HG03521 (cell line): ENCODE results near the gene STRN3.

ENCODE experiments used
- ATAC-seq: cut with Tn5 transposase; IDR thresholded peaks from one replicate; pipeline ENCODE4 v1.9.1; 2021; ENCODE audit warnings: mild to moderate bottlenecking, moderate library complexity; ENCODE audit not compliant: unreplicated experiment

STRN3 gene

DNA sequence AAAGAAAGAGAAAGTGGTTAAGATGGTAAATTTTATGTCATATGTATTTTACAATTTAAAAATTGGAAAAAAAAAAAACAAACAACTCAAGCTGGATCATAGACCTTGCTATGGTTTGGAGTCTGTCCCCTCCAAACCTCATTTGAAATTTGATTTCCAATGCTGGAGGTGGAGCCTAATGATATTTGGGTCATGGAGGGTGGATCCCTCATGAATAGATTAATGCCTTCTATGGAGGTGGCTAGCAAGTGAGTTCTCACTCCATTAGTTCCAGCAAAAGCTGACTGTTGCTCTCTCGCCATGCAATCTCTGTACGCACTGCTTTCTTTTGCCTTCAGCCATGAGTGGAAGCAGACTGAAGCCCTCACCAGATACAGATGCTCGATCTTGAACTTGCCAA lies 22.9 kb downstream of the STRN3 start:
- no peak for ATAC-seq

DNA sequence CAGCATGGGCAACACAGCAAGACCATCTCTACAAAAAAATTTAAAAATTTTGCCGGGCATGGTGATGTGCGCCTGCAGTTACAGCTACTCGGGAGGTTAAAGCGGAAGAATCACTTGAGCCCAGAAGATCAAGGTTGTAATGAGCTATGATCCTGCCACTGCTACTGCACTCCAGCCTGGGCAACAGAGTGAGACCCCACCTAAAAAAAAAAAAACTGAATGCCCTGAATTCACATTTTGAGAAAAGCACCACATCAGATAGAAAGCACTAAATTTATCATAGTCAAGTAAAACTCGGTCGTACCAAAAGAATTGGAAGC lies 24.9 kb downstream of the STRN3 start:
- no peak for ATAC-seq

DNA sequence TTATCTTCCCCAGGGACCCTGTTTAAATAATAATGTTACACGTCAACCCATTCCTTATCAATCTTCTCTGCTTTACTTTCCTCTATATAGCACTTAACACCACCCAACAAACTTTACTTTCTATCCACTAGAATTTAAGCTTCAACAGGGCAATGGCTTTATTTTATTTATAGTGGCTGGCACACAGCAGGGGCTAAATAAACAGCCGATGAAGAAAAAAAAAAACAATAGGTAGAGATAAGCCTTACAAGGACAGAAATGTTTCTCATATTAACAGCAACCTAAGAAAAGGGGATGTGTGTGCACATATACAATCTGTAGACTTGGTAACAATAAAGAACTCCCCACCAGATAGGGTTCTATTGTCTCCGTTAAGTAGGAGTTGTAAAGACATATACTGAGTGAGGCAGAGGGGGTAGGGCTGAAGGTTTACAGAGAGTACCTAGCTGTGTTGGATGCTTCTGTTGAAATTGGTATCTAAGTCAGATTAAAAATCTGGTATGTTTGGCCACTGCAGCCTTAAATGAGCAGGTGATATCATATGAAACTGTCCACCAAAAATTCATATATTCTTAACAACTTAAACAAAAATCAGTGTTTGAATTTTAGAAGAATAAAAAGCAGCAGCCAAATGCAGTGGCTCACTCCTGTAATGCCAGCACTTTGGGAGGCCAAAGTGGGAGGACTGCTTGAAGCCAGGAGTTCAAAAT lies 25.4 kb downstream of the STRN3 start:
- no peak for ATAC-seq

DNA sequence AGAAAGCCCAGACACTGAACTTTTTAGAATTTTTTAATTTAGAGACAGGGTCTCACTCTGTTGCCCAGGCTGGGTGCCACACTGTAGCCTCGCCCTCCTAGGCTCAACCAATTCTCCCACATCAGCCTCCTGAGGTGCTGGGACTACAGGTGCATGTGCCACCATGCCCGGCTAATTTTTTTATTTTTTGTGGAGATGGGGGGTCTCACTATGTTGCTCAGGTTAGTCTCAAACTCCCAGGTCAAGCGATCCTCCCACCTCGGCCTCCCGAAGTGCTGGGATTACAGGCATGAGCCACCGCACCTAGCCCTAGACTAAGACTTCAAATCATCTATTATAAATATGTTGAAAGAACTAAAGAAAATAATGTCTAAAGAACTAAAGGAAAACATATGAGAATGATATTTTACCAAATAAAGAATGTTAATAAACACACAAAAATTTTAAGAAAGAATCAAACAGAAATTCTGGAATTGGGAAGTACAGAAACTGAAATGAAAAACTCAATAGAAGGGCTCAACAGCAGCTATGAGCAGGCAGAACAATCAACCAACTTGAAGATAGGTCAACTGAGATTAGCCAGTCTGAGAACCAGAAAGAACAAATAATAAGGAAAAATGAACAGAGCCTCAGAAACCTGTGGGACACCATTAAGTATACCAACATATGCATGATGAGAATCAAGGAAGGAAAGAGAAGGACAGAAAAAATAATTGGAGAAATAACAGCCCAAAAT lies 27.0 kb downstream of the STRN3 start:
- no peak for ATAC-seq

DNA sequence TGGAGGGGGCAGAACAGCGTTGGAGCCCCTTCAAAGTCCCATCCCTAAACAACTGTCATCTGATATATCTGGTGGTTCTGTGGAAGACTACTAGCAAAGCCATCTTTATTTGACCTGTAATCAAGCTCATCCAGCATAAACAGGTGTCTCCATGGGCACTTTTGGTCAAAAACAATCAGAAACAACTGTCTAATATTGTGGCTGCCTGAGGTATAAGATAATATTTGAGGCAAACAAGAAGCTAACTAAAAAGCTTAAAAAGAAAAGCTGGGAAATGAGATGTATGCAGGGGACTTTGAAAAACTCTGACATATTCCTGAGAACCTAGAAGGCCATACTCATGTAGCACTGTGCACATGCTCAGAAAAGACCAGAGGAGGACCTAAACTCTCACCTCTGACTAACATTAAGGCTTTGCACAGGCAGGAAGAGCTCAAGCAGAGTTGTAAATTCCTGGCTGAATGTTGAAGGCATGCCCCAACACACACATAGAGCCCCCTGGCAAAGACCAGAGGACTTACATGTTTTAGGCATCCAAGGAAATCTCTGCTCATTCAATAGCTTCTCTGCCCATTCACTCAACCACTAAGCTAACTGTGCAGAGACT lies 28.0 kb downstream of the STRN3 start:
- no peak for ATAC-seq

DNA sequence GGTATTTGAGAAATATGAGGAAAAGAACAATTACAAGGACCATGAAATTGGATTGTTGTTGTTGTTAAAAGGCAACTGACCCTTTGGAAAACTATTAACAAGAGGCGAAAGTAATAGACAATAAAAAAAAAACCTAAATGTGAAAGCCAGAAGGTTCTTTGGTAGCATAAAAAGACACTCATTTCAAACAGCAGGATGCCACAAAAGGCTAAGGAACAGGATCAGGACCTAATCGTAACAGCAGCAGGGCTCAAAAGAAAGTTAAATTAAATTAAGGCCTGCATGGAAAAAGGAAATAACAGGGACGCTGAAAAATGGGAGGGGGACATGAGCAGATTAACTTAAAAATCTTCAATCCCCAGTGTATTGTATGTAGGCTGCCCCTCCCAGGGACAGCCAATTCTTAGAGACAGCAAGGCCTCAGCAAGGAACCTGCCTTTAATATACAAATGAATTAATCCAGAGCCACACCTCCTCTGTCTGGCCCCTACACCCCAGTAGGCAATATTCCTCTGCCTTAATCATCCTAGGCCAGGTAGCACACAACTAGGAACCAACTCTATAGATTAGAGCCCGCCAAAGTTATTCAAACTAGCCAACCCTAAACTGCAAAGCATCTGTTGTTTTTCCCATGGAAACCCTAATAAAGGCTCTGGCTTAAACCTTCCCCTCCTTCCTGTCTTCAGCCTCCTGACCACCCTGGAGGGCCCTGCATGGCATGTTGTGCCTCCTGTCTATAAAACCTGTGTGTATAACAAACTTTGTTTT lies 29.1 kb downstream of the STRN3 start:
- ATAC-seq: no peak

DNA sequence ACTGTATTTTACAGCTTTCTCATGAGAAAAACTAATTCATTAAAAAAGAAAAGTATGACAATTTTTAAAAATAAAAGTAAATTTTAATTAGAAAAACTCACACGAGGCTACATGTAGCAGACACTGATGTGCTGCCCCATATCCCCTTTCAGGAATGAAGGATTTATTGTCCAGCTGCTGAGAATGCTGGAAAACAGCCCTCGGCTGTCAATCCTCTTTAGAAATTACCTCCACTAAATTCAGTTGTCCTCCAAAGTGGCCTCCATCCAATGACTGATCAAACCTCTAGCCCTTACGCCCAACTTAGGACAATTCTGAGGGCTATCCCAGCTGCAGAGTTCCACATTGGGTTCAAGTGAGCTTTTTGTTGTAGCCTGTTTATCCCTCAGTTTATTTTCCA lies 30.5 kb downstream of the STRN3 start:
- ATAC-seq: no peak

DNA sequence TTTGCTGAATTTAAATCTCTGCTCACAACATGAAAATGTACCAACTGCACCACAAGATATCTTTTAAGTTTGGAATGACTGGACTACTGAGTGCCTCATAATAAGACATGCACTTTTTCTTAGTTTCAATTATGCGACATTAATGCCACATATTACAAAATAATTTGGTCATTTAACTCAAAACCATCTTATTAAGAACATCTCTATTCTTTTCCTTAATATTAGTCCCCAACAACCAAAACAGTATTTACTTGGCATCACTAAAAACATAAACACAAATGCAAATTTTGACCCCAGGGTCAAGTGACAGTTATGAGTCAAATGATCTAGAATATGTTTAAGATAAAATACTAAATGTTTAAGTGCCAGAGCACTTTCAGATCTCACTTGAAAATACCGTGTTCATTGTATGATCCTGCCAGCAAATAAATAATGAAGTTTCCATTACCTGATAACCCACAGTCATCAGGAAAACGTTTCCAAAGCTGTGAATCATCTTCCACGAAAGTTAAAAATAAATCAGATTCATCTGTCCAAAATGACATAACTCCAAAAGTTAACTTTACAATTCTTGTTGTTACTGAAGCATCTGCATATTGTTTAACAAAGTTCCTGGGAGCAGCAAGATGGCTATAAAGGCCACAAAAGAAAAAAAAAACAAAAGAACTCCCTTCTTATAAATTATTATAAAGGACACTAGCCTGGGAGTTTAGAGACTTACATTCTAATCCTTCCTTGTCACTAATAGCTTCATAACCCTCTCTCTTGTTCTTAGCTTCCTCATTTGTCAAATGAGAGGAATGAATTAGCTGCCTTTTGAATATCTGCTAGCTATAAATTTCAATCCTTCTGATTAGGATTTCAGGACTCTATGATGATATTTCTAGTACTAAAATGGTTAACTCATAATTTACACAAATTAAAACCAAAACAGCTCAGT lies 31.2 kb downstream of the STRN3 start:
- ATAC-seq: no peak

DNA sequence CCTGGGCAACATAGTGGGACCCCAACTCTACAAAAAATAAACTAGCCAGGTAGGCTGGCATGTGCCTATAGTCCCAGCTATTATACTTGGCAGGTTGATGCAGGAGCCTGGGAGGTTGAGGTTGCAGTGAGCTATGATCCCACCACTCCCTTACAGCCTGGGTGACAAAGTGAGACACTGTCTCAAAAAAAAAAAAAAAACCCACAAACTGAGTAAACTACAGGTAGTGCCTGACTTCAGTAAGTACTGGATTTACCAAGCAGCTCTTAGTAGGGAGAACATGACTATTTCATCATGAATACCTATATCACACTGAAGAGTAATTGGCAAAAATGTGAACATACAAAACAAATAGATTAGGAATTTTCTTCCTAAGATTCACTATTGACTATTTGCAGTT lies 33.1 kb downstream of the STRN3 start:
- no peak for ATAC-seq

DNA sequence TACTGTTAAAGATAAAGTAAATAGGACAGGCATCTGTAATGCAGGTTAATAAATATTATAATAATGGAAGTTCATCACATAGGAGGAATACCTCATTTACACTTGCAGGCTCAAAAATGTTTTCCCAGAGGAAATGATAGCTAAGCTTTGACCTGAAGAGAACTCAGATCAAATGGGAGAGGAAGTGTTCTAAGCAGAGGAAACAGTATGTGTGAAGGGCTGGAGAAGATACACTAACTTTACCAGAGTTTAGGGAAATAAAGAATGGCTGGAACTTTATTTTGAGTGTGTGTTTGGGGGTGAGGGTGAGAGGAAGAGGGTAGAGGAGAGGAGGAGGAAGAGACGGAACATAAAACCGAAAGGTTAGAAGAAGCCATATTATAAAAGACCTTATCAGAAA lies 34.8 kb downstream of the STRN3 start:
- ATAC-seq: no peak

DNA sequence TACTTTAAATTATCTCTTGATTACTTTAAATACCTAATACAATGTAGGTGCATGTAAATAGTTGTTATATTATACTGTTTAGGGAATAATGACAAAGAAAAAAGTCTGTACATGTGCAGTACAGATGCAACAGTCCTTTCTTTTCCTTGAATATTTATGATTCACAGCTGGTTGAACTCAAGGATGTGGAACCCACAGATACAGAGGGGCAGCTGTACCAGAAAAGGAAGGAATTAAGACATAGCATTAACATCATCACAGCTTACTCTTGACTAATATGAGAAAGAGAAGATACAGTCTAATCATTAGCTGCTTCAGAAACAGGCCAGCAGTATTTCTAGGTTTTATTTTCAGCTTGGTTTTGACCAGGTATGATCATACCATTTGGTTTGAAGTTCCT lies 35.4 kb downstream of the STRN3 start:
- no peak for ATAC-seq

DNA sequence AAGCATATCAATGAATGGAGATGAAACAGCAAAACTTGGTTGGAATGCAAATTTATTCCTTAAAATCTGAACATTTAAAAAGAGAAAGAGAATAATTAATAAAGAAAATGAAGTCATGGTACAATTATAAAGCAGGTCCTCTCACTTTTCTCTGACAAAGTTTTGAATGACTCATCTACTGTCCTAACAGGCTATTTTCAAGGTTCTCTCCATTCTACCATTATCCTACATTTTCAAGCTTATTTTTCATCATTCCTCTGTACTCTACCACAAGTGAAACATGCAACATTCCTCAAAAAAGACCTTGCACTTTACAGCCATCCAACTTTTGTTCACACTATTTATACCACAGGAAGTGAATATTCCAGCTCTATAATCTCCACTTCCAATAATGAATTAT lies 37.7 kb downstream of the STRN3 start:
- ATAC-seq: no peak

DNA sequence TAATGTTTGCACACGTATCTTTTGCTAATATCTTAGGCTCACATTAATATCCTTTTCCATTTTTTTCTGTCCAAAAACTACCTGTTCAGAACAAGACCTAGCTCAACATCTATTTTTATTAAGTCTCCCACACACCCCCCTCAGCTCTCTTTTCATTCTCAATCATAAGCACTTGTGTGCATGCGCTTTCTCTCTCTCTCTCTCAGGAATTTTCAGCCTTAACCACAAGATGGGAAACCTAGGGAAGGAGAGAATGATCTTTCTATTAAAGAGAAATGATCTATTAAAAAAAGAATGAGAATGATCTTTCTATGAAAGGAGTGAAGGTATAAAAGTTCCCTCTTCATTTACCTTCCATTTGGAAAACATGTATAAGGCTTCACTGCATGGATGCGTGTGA lies 40.4 kb downstream of the STRN3 start:
- no peak for ATAC-seq

DNA sequence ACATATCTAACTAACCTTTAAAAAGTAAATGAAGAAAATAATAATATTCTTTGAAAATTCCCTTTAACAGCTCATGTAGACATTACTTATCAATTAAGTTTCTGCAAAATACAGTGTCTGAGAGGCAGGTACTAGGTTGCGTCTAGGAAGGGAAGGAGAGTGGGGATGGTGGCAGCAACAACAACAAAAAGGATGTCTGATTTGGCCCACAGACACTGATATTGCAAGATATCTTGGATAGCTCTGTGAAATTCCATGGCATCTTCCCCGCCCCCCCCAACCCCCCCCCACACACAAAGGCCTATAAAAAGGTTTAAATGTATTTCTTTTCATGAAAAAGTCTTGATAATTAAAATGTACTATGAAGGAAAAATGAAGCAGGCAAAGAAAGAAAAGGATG lies 42.3 kb downstream of the STRN3 start:
- no peak for ATAC-seq

DNA sequence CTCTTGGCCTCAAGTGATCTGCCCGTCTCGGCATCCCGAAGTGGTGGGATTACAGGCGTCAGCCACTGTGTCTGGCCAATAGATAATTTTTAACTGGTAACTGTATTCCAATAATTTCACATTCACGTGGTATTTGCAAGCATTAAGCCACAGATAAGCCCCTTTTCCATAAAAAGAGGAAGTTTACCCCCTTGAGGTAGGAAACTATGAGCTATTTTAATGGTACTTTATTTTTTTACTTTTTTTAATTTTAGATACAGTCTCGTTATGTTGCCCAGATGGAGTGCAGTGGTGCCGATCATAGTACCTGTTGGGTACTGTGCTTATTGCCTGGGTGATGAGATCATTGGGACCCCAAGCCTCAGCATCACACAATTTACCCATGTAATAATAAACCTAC lies 43.6 kb downstream of the STRN3 start:
- ATAC-seq: no peak

DNA sequence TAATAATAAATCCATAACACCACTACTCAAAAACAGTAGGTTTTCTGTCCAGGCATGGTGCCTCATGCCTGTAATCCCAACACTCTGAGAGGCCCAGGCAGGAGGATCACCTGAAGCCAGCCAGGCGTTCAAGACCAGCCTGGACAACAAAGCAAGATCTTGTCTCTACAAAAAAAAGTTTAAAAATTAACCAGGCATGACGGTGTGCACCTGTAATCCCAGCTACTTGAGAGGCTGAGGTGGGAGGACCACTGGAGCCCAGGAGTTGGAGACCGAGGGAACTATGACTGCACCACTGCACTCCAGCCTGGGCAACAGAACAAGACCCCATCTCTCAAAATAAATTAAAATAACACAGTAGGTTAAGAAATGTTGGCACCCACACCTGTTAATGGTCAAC lies 45.2 kb downstream of the STRN3 start:
- ATAC-seq: no peak

DNA sequence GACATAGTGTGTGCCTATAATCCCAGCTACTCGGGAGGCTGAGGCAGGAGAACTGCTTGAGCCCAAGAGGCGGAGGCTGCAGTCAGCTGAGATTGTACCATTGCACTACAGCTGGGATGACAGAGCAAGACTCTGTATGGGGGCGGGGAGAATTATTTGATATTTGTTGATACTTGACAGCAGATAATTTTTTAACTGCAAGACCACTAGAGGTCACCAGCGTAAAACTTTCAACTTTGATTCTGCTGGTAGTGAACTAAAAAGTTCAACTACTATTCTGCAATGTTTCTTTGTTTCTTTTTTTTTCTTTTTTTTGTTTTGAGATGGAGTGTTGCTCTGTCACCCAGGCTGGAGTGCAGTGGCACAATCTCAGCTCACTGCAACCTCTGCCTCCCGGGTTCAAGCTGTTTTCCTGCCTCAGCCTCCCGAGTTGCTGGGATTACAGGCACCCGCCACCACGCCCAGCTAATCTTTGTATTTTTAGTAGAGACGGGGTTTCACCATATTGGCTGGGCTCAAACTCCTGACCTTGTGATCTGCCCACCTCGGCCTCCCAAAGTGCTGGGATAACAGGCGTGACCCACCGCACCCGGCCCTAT lies 46.0 kb downstream of the STRN3 start:
- ATAC-seq: peak; percentile 50

DNA sequence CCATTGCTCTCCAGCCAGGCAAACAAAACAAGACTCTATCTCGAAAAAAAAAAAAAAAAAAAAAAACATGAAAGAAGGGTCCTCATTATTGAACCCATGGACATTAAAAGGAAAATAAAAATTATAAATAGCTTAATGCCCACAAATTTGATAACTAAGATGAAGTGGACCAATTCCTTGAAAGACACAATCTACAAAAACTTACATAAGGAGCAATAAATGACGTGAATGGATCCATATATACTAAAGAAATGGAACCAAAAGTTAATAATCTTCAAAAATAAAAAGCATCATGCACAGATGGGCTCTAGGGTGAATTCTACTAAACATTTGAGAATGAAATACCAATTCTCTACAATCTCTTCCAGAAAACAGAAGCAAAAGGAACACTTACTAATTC lies 48.4 kb downstream of the STRN3 start:
- no peak for ATAC-seq

DNA sequence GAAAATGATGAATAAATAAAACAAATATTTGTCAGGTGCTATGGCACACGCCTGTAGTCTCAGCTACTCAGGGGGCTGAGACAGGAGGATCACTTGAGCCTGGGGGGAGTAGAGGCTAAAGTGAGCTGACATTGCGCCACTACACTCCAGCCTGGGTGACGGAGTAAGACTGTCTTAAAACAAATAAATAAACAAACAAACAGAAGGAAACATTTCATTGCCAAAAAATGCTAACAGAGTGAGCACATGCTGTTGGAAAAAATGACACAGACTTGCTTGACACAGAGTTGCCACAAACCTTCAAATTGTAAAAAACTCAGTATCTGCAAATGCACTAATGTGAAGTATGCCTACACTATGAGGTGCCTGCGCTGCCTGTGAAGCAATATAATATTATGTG lies 51.6 kb downstream of the STRN3 start:
- ATAC-seq: no peak

DNA sequence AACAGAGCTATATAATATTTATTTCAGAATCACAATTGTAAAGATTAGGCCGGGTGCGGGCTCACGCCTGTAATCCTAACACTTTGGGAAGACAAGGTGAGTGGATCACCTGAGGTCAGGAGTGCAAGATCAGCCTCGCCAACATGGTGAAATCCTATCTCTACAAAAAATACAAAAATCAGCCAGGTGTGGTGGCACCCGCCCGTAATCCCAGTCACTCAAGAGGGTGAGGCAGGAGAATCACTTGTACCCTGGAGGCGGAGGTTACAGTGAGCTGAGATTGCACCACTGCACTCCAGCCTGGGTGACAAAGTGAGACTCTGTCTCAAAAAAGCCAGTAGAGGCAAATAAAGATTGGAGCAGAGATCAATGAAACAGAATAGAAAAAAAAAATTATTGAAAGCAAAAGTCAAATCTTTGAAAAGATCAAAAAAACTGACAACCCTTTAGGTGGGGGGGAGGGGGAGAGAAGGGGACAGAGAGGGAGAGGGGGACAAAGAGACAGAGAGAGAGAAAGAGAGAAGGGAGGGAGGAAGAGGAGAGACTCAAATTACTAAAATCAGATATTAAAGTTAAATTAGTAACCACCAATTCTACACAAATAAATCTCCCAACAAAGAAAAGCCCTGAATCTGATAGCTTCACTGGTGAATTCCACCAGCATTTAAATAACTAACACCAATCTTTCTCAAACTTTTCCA lies 53.1 kb downstream of the STRN3 start:
- no peak for ATAC-seq
